ACHN (cell line): ENCODE data around the gene MBNL2.

Source experiments
- DNase-seq: peaks from one replicate; pipeline ENCODE4 v3.0.0-alpha.2; 2015
- in situ Hi-C: cut with HindIII; loops from 2 replicates; pipeline ENCODE4 v1.10.0; 2017; ENCODE audit warnings: low sequenced_read_pairs, low pct_ligation_motif_present, low pct_unique_long_range_greater_than_20kb

MBNL2 gene

GRCh38 chr13:97371486-97372109 is 149.5 kb downstream of the MBNL2 start:
- in situ Hi-C loops = loop anchor here (25.0 kb wide), 2 partner anchors 159 to 259 kb away; partner anchors contain the start of gene MBNL2
- DNase-seq = no peak

- in situ Hi-C loops = loop anchor here (25.0 kb wide), 2 partner anchors 161 to 261 kb away; partner anchors contain the start of gene MBNL2
- DNase-seq = no peak
Measured at GRCh38 chr13:97372936-97373335, 150.8 kb downstream of the MBNL2 start.

GRCh38 chr13:97373787-97374186 is 151.7 kb downstream of the MBNL2 start:
- in situ Hi-C loops = loop anchor here (25.0 kb wide), 2 partner anchors 161 to 261 kb away; partner anchors contain the start of gene MBNL2
- DNase-seq = no peak

GRCh38 chr13:97376981-97377380 is 154.8 kb downstream of the MBNL2 start:
- DNase-seq = no peak
- in situ Hi-C loops = no loop called here

GRCh38 chr13:97379386-97379785 is 157.3 kb downstream of the MBNL2 start:
- DNase-seq = no peak
- in situ Hi-C loops = no loop called here

GRCh38 chr13:97380696-97381095 is 158.6 kb downstream of the MBNL2 start:
- in situ Hi-C loops = no loop called here
- no peak for DNase-seq

- in situ Hi-C loops = no loop called here
- no peak for DNase-seq
Measured at GRCh38 chr13:97381189-97381588, 159.1 kb downstream of the MBNL2 start.

- in situ Hi-C loops = no loop called here
- no peak for DNase-seq
Measured at GRCh38 chr13:97382276-97382675, 160.1 kb downstream of the MBNL2 start.

GRCh38 chr13:97384371-97384770 is 162.2 kb downstream of the MBNL2 start:
- in situ Hi-C loops = no loop called here
- DNase-seq = no peak

- peak; percentile 61 for DNase-seq
- in situ Hi-C loops = no loop called here
Measured at GRCh38 chr13:97385146-97385545, 163.0 kb downstream of the MBNL2 start.

GRCh38 chr13:97385854-97386253 is 163.7 kb downstream of the MBNL2 start:
- no peak for DNase-seq
- in situ Hi-C loops = no loop called here

- no peak for DNase-seq
- in situ Hi-C loops = no loop called here
Measured at GRCh38 chr13:97386801-97387484, 164.8 kb downstream of the MBNL2 start.

GRCh38 chr13:97387485-97387839 is 165.3 kb downstream of the MBNL2 start:
- in situ Hi-C loops = no loop called here

GRCh38 chr13:97387890-97388289 is 165.8 kb downstream of the MBNL2 start:
- no peak for DNase-seq
- in situ Hi-C loops = no loop called here

More at GRCh38 chr13:97387485-97387839, 165.3 kb downstream of the MBNL2 start:
- DNase-seq = no peak

GRCh38 chr13:97388373-97388772 is 166.2 kb downstream of the MBNL2 start:
- in situ Hi-C loops = no loop called here

GRCh38 chr13:97390941-97391600 is 168.9 kb downstream of the MBNL2 start:
- no peak for DNase-seq
- in situ Hi-C loops = no loop called here

More at GRCh38 chr13:97388373-97388772, 166.2 kb downstream of the MBNL2 start:
- DNase-seq = no peak

- in situ Hi-C loops = no loop called here
- no peak for DNase-seq
Measured at GRCh38 chr13:97392020-97392419, 169.9 kb downstream of the MBNL2 start.

- no peak for DNase-seq
- in situ Hi-C loops = no loop called here
Measured at GRCh38 chr13:97394542-97394941, 172.4 kb downstream of the MBNL2 start.

- in situ Hi-C loops = no loop called here
Measured at GRCh38 chr13:97395447-97396136, 173.5 kb downstream of the MBNL2 start.

More at GRCh38 chr13:97395447-97396136, 173.5 kb downstream of the MBNL2 start:
- DNase-seq = peak; percentile 8
